Smooth muscle cell (in vitro differentiated cells): ENCODE data around the gene OR1M1. TPM values are rescaled to one million over a fixed set of nuclear protein-coding genes. Genes with fewer than 3 reads are reported as not detected.

ENCODE experiments used
- DNase-seq: peaks from one replicate; lab custom pipeline; 2025; ENCODE audit not compliant: unreplicated experiment; lab: John Stamatoyannopoulos, UW
- H2AFZ ChIP-seq: fragments of 200-600 bp; sonication (generic); 2 replicates; pipeline ENCODE4 v1.6.0; 2016; ENCODE audit warnings: antibody characterized with exemption, low read depth, mild to moderate bottlenecking
- H3F3A ChIP-seq: fragments of 200-600 bp; sonication (generic); 2 replicates; pipeline ENCODE4 v1.6.0; 2017; ENCODE audit warnings: antibody characterized with exemption, low read depth
- H3K27ac ChIP-seq: fragments of 200-600 bp; sonication (generic); 2 replicates; pipeline ENCODE4 v1.5.1; 2016; ENCODE audit warnings: low read depth, mild to moderate bottlenecking
- H3K27me3 ChIP-seq: fragments of 200-600 bp; sonication (generic); 2 replicates; pipeline ENCODE4 v1.6.1; 2016; ENCODE audit warnings: low read depth, mild to moderate bottlenecking
- H3K36me3 ChIP-seq: fragments of 200-600 bp; sonication (generic); 2 replicates; pipeline ENCODE4 v1.5.1; 2016; ENCODE audit warnings: low read depth
- H3K4me1 ChIP-seq: fragments of 200-600 bp; sonication (generic); 2 replicates; pipeline ENCODE4 v1.5.1; 2016; ENCODE audit warnings: low read depth
- H3K4me2 ChIP-seq: fragments of 200-600 bp; sonication (generic); 2 replicates; pipeline ENCODE4 v1.6.0; 2016; ENCODE audit warnings: mild to moderate bottlenecking
- H3K4me3 ChIP-seq: fragments of 200-600 bp; sonication (generic); 2 replicates; pipeline ENCODE4 v1.5.1; 2016; ENCODE audit warnings: mild to moderate bottlenecking
- H3K79me2 ChIP-seq: fragments of 200-600 bp; sonication (generic); 2 replicates; pipeline ENCODE4 v1.6.0; 2016; ENCODE audit warnings: low read depth, mild to moderate bottlenecking
- H3K9ac ChIP-seq: fragments of 200-600 bp; sonication (generic); 2 replicates; pipeline ENCODE4 v1.6.0; 2016; ENCODE audit warnings: low read depth
- H3K9me3 ChIP-seq: fragments of 200-600 bp; sonication (generic); replicated peaks from 2 replicates; pipeline ENCODE4 v1.5.1; 2016; ENCODE audit warnings: low read depth
- H4K20me1 ChIP-seq: fragments of 200-600 bp; sonication (generic); 2 replicates; pipeline ENCODE4 v1.6.0; 2016; ENCODE audit warnings: low read depth
- WGBS: methylation state at CpG from one replicate; pipeline ENCODE4 v1.1.7; 2016; ENCODE audit warnings: low lambda C conversion rate; 5-methylcytosine and 5-hydroxymethylcytosine counted together
- polyA plus RNA-seq: library from polyadenylated mRNA; unstranded; fragments of >200 nt; fragmentation: Nextera tagmentation; extraction: Ambion mirVana; gene quantifications from 2 replicates; pipeline ENCODE4 v1.2.1, GENCODE V29; 2016
- total RNA-seq: library from RNA; depleted of rRNA; stranded (reverse); fragments of >200 nt; gene quantifications from 2 replicates; pipeline ENCODE4 v1.2.3, GENCODE V29; 2014
- TF ChIP-seq, protein P1 (sequence below): fragments of 200-600 bp; sonication (generic); IDR thresholded peaks from 2 replicates; pipeline ENCODE4 v1.5.1; 2017; ENCODE audit warnings: borderline replicate concordance, mild to moderate bottlenecking, antibody characterized with exemption; ENCODE audit not compliant: insufficient read depth, poor library complexity, severe bottlenecking

OR1M1 gene
- total and polyA plus RNA-seq, 2 experiments from 2014 or later, result not detected

DNA sequence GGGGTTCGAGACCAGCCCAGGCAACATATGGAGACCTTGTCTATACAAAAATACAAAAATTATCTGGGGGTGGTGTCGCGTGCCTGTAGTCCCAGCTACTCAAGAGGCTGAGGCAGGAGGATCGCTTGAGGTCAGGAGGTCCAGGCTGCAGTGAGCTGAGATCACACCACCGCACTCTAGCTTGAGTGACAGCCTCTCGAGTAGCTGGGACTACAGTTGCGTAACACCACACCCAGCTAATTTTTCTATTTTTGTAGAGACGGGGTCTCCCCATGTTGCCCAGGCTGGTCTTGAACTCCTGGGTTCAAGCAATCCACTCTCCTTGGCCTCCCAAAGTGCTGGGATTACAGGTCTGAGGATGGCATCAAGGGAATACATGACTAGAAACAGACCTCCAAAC lies 45.8 kb upstream of the OR1M1 start:
- H3K9me3 ChIP-seq, result no peaks in the 10 kb centered on the region
- no peaks in the 10 kb centered on the region for H4K20me1 ChIP-seq
- no peaks in the 10 kb centered on the region for H3K4me1 ChIP-seq
- H3K4me2 ChIP-seq, result no peak overlapping the region
- no peak overlapping the region for H3K4me3 ChIP-seq
- H3K27ac ChIP-seq, result no peak overlapping the region
- 87% methylated on average over 8 of the region's 8 CpGs for WGBS
- H3K36me3 ChIP-seq, result no peaks in the 10 kb centered on the region
- H3F3A ChIP-seq, result no peaks in the 10 kb centered on the region
- no peak for DNase-seq
- H2AFZ ChIP-seq, result no peak overlapping the region
- H3K9ac ChIP-seq, result no peak overlapping the region
- no peaks in the 10 kb centered on the region for H3K79me2 ChIP-seq
- TF ChIP-seq, protein P1, sequence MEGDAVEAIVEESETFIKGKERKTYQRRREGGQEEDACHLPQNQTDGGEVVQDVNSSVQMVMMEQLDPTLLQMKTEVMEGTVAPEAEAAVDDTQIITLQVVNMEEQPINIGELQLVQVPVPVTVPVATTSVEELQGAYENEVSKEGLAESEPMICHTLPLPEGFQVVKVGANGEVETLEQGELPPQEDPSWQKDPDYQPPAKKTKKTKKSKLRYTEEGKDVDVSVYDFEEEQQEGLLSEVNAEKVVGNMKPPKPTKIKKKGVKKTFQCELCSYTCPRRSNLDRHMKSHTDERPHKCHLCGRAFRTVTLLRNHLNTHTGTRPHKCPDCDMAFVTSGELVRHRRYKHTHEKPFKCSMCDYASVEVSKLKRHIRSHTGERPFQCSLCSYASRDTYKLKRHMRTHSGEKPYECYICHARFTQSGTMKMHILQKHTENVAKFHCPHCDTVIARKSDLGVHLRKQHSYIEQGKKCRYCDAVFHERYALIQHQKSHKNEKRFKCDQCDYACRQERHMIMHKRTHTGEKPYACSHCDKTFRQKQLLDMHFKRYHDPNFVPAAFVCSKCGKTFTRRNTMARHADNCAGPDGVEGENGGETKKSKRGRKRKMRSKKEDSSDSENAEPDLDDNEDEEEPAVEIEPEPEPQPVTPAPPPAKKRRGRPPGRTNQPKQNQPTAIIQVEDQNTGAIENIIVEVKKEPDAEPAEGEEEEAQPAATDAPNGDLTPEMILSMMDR, result no peak
- no peaks in the 10 kb centered on the region for H3K27me3 ChIP-seq

DNA sequence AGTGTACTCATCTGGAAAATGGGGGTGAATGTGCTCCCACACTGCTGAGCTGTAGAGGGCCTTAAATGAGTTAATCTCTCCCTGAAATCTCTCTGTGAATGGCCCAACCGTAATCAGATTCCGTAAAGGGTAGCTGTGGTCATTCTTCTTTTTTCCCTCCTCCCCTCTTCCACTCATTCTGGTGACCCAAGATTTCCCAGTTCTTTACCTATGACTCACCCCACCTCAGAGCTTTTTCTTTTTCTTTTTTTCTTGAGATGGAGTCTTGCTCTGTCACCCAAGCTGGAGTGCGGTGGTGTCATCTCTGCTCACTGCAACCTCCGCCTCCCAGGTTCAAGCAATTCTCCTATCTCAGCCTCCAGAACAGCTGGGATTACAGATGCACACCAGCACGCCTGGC lies 43.3 kb upstream of the OR1M1 start:
- H3K4me1 ChIP-seq, result no peaks in the 10 kb centered on the region
- TF ChIP-seq, protein P1, result no peak
- H3K36me3 ChIP-seq, result no peaks in the 10 kb centered on the region
- no peak for DNase-seq
- H3K79me2 ChIP-seq, result no peaks in the 10 kb centered on the region
- H3K4me2 ChIP-seq, result no peak overlapping the region
- H3K9me3 ChIP-seq, result no peaks in the 10 kb centered on the region
- no peaks in the 10 kb centered on the region for H3K27me3 ChIP-seq
- WGBS, result 72% methylated on average over 5 of the region's 5 CpGs
- no peaks in the 10 kb centered on the region for H3F3A ChIP-seq
- no peak overlapping the region for H3K4me3 ChIP-seq
- no peaks in the 10 kb centered on the region for H4K20me1 ChIP-seq
- H3K27ac ChIP-seq, result no peak overlapping the region
- H3K9ac ChIP-seq, result no peak overlapping the region
- no peak overlapping the region for H2AFZ ChIP-seq

DNA sequence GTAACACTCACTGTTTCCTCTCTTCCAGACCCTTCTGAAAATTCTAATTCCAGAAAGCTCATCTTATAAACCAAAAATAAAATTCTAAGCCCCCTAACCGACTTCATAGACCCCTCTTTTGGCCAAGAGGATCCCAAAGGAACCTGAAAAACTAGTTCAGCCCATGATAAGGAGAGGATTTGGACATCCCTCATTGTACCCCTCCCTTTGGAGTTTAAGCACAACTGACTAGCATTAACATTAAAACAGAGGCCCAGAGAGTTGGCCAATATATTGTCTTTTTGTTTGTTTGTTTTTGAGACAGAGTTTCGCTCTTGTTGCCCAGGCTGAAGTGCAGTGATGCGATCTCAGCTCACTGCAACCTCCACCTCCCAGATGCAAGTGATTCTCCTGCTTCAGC lies 42.4 kb upstream of the OR1M1 start:
- Histone ChIP-seq H3K27me3 (no peaks in the 10 kb centered on the region), H4K20me1 (no peaks in the 10 kb centered on the region), H3K4me2 (no peak overlapping the region), H3K27ac (no peak overlapping the region), H3K9ac (no peak overlapping the region), H3K4me3 (no peak overlapping the region), H3K36me3 (no peaks in the 10 kb centered on the region), H3K4me1 (no peaks in the 10 kb centered on the region), H2AFZ (no peak overlapping the region), H3K79me2 (no peaks in the 10 kb centered on the region), H3K9me3 (no peaks in the 10 kb centered on the region), H3F3A (no peaks in the 10 kb centered on the region)
- WGBS, result 84% methylated on average over 3 of the region's 3 CpGs
- TF ChIP-seq, protein P1, result no peak
- no peak for DNase-seq

DNA sequence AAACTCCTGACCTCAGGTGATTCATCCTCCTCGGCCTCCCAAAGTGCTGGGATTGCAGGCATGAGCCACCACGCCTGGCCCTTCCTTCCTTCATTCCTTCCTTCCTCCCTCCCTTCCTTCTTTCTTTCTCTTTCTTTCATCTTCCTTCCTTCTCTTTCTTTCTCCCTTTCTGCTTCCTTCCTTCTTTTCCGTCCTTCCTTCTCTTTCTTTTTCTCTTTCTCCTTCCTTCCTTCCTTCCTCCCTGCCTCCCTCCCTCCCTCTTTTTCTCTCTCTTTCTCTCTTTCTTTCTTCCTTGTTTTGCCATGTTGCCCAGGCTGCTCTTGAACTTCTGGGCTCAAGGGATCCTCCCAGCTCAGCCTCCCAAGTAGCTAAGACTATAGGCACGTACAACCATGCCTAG lies 40.2 kb upstream of the OR1M1 start:
- H3K9me3 ChIP-seq, result no peaks in the 10 kb centered on the region
- H3F3A ChIP-seq, result no peaks in the 10 kb centered on the region
- H3K9ac ChIP-seq, result no peak overlapping the region
- no peak overlapping the region for H3K4me2 ChIP-seq
- H3K4me1 ChIP-seq, result no peaks in the 10 kb centered on the region
- no peak overlapping the region for H2AFZ ChIP-seq
- H3K27me3 ChIP-seq, result no peaks in the 10 kb centered on the region
- TF ChIP-seq, protein P1, result no peak
- H3K79me2 ChIP-seq, result no peaks in the 10 kb centered on the region
- H3K27ac ChIP-seq, result no peak overlapping the region
- WGBS, result 90% methylated on average over 4 of the region's 4 CpGs
- no peak overlapping the region for H3K4me3 ChIP-seq
- H4K20me1 ChIP-seq, result no peaks in the 10 kb centered on the region
- no peaks in the 10 kb centered on the region for H3K36me3 ChIP-seq
- DNase-seq, result no peak
